Subcutaneous adipose tissue (tissue), 4 donors: Measurements from ENCODE around the gene NRF1. TPM values are rescaled to one million over a fixed set of nuclear protein-coding genes. Genes with fewer than 3 reads are reported as not detected.

Experiments
- CTCF ChIP-seq: fragments of 450-650 bp; IDR thresholded peaks from one replicate; pipeline ENCODE4 v1.5.1; 2016; ENCODE audit warnings: low read depth, mild to moderate bottlenecking, control low read depth, antibody characterized with exemption, moderate library complexity
- total RNA-seq, 4 donors: library from RNA; depleted of rRNA; stranded (reverse); fragments of >200 nt; gene quantifications; one replicate each; pipeline ENCODE4 v1.1.0, GENCODE V29; 2016

Gene NRF1
- total RNA-seq, 4 donors from 2014 or later = 12.8 to 26.7 (median 19.9) TPM

GRCh38 chr7:129772646-129773280, 161.2 kb downstream of the NRF1 start:
- TF ChIP-seq CTCF = no peak

- no peak for TF ChIP-seq CTCF
Observed at GRCh38 chr7:129773328-129773731, 161.8 kb downstream of the NRF1 start.

GRCh38 chr7:129773871-129774270, 162.4 kb downstream of the NRF1 start:
- no peak for TF ChIP-seq CTCF

- no peak for TF ChIP-seq CTCF
Observed at GRCh38 chr7:129774359-129774758, 162.8 kb downstream of the NRF1 start.

GRCh38 chr7:129774871-129775694, 163.6 kb downstream of the NRF1 start:
- no peak for TF ChIP-seq CTCF

- no peak for TF ChIP-seq CTCF
Observed at GRCh38 chr7:129775695-129776361, 164.3 kb downstream of the NRF1 start.

- TF ChIP-seq CTCF = no peak
Observed at GRCh38 chr7:129776362-129776722, 164.8 kb downstream of the NRF1 start.
